HFF-Myc (cell line): ENCODE data around the gene ZNF516.

Experiments
- DNase-seq: peaks from one replicate; pipeline ENCODE4 v3.0.0-alpha.2; 2011; ENCODE audit warnings: low read depth; ENCODE audit errors: extremely low read depth
- H3K4me3 ChIP-seq: replicated peaks from 2 replicates; pipeline ENCODE4 v1.5.1; 2011; ENCODE audit warnings: low read depth, mild to moderate bottlenecking, control low read depth, low read length
- TF ChIP-seq, protein P1 (sequence below): IDR thresholded peaks from 2 replicates; pipeline ENCODE4 v1.5.1; 2012; ENCODE audit warnings: mild to moderate bottlenecking, low read depth, low read length, control low read depth; ENCODE audit errors: missing control alignments

Gene ZNF516

GRCh38 chr18:76452357-76452756 lies 42.7 kb downstream of the ZNF516 start:
- no peak for DNase-seq
- TF ChIP-seq, protein P1, sequence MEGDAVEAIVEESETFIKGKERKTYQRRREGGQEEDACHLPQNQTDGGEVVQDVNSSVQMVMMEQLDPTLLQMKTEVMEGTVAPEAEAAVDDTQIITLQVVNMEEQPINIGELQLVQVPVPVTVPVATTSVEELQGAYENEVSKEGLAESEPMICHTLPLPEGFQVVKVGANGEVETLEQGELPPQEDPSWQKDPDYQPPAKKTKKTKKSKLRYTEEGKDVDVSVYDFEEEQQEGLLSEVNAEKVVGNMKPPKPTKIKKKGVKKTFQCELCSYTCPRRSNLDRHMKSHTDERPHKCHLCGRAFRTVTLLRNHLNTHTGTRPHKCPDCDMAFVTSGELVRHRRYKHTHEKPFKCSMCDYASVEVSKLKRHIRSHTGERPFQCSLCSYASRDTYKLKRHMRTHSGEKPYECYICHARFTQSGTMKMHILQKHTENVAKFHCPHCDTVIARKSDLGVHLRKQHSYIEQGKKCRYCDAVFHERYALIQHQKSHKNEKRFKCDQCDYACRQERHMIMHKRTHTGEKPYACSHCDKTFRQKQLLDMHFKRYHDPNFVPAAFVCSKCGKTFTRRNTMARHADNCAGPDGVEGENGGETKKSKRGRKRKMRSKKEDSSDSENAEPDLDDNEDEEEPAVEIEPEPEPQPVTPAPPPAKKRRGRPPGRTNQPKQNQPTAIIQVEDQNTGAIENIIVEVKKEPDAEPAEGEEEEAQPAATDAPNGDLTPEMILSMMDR: no peak
- H3K4me3 ChIP-seq: peak overlapping the region; percentile 43

DNA sequence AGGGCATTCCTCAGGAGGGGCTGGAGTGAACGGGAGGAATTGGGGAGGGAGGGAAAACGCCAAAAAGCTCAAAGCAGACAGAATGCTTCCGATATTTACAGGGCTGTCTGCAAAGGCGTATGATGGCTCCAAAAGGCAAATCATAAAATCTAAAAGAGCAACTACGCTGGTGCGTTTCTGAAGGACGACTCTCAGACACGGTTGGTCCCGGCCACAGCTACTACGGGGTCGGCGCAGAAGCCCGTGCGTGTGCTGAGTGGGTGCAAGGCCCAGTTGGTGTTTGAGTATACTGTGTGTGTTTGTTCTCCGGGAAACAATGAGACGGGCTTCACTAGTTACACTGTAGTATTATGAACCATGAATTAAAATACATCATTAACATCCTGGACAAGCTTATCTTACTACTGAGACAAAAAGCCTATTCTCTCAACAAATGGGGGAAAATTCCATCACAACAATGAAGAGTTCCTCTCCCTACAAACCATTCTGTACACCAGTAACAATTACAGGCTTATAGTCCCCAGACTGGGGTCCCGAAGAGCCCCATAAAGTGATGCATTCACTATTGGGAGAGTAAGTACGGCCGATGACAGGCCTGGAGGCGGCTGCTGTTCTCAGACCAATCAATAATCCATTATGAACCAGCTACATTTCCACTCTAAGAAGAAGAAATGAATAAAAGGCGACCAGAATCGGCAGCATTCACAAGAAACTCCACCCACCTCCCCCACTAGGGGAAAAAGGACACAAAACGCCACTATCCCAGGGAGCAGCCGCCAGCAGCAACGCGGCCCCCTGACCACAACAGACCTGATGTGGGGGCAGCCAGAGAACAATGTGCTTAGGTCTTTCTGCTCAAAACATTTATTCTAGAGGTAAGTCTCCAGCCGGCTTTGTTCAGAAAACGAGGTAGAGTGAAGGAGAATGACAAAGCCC lies 43.4 kb downstream of the ZNF516 start:
- H3K4me3 ChIP-seq: peak overlapping the region; percentile 43
- TF ChIP-seq, protein P1: no peak
- DNase-seq: no peak

GRCh38 chr18:76450452-76451395 lies 44.3 kb downstream of the ZNF516 start:
- TF ChIP-seq, protein P1: no peak
- DNase-seq: no peak
- H3K4me3 ChIP-seq: peak overlapping the region; percentile 43

DNA sequence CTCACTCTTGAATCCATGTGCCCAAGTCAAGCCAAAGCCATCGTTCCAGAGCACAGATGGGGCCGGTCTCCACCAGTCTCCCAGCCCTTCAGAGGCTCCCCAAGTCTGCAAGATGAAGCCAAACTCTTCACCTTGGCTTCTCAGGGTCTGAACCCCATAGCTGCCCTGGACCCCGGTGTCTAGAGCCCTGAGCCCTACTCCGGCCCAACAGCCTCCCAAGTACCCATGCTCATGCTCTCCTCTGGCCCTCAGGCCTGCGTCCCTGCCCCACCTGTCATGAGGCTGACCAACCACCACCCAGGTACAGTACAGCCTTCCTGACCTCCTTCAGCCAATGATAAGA lies 46.0 kb downstream of the ZNF516 start:
- H3K4me3 ChIP-seq: no peak overlapping the region
- no peak for DNase-seq
- TF ChIP-seq, protein P1: no peak

- H3K4me3 ChIP-seq: no peak overlapping the region
- TF ChIP-seq, protein P1: no peak
- DNase-seq: no peak
Measured at GRCh38 chr18:76448256-76449110, 46.6 kb downstream of the ZNF516 start.
